Measurements from ENCODE around the gene SNX33.
A peak's percentile ranks its signal among the peaks of the same experiment; 100 is the strongest.

DNA sequence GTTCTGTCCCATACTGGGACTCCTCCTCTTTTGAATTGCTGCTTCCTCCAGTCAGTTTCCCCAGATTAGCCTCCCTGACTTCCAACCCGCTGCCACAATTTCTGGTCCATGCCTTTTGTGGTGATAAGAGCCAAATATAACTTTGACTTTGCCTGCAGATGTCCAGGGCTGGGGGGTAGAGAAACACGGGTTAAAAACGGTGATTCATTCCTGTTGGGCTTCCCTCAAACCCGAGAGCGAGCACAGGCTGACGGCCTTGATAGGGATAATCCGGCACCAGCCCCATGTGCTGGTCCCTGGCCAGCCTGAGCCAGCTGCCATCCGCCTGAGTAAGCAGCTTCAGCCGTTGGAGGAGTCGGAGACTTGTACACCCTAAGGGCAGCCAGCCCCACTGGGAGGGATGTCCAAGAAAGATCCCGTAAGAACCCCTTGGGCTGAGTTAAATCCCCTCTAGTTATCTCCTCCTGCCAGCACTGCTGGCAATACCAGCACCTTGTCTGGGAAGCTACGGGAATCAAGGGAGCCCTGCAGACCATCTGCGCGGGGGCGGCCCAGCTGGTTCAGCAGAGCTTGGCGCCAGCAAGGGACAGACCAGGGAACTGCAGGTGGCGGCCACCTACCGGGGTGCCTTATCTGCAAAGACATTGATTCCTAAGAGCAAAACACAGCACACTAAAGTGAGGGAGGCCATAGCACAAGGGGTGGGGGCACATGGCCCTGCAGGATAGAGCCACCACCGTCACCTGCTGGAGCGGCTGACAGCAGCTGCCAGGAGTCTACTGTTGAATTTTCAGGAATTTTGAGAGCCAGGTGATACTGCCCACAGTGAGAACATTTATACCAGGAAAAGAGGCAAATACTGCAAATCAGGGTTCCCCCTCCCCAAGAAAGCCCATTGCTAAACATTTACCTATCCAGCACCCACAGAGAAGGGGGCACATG is 46.8 kb downstream of the SNX33 start:
- TF ChIP-seq TCF12 (IDR thresholded peaks at IDR 0.05; ENCODE audit: low read depth), result no peak
- TF ChIP-seq EP300 (IDR thresholded peaks at IDR 0.05; ENCODE audit: borderline replicate concordance), result no peak
- TF ChIP-seq EGR1 (IDR thresholded peaks at IDR 0.05), result peak; percentile 93
- TF ChIP-seq NFIC (IDR thresholded peaks at IDR 0.05), result no peak
- TF ChIP-seq, protein P1, sequence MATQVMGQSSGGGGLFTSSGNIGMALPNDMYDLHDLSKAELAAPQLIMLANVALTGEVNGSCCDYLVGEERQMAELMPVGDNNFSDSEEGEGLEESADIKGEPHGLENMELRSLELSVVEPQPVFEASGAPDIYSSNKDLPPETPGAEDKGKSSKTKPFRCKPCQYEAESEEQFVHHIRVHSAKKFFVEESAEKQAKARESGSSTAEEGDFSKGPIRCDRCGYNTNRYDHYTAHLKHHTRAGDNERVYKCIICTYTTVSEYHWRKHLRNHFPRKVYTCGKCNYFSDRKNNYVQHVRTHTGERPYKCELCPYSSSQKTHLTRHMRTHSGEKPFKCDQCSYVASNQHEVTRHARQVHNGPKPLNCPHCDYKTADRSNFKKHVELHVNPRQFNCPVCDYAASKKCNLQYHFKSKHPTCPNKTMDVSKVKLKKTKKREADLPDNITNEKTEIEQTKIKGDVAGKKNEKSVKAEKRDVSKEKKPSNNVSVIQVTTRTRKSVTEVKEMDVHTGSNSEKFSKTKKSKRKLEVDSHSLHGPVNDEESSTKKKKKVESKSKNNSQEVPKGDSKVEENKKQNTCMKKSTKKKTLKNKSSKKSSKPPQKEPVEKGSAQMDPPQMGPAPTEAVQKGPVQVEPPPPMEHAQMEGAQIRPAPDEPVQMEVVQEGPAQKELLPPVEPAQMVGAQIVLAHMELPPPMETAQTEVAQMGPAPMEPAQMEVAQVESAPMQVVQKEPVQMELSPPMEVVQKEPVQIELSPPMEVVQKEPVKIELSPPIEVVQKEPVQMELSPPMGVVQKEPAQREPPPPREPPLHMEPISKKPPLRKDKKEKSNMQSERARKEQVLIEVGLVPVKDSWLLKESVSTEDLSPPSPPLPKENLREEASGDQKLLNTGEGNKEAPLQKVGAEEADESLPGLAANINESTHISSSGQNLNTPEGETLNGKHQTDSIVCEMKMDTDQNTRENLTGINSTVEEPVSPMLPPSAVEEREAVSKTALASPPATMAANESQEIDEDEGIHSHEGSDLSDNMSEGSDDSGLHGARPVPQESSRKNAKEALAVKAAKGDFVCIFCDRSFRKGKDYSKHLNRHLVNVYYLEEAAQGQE (IDR thresholded peaks at IDR 0.05; ENCODE audit: low read depth), result no peak
- TF ChIP-seq YY1 (IDR thresholded peaks at IDR 0.05; ENCODE audit: low read depth), result no peak
- no peak for TF ChIP-seq FOXM1 (IDR thresholded peaks at IDR 0.05; ENCODE audit: borderline replicate concordance, low read depth)

Measured in Ishikawa (cell line).